ENCODE data around the gene NR6A1. TPM values are rescaled to one million over a fixed set of nuclear protein-coding genes. Genes with fewer than 3 reads are reported as not detected.

The NR6A1 gene
- total RNA-seq, 5 donors from 2014 or later (not counting 1 experiment from before 2014, with no cell fraction given), result 0.19 to 0.50 (median 0.40) TPM; not detected in 1

- Histone ChIP-seq H3K4me3 (ENCODE audit: control insufficient read depth in 1 of 2, extremely low read depth in 1 of 2, low read length in 1 of 2) (no peak overlapping the region), H3K36me3 (ENCODE audit: control insufficient read depth in 2 of 2, extremely low read depth in 1 of 2, insufficient read depth in 1 of 2, low read length in 1 of 2) (no peaks in the 10 kb centered on the region), H3K27me3 (replicated peaks in 1 of 2; ENCODE audit: control insufficient read depth in 2 of 2, extremely low read depth in 1 of 2, insufficient read depth in 2 of 2, low read length in 1 of 2) (peaks cover 0 to 69% of the 10 kb centered on the region in 2 experiments), H3K9me3 (no peaks in the 10 kb centered on the region), H3K27ac (ENCODE audit: low read length) (no peak overlapping the region), H3K4me1 (ENCODE audit: control insufficient read depth in 1 of 2, extremely low read depth in 1 of 2, insufficient read depth in 2 of 2, low read length in 2 of 2) (peaks cover 0 to 5% of the 10 kb centered on the region in 2 experiments)
- POLR2A ChIA-PET, result no interaction called here
- Mint-ChIP-seq H3K4me3 (no peak overlapping the region), H3K36me3 (no peaks in the 10 kb centered on the region), H3K27me3 (peaks cover 23 to 48% of the 10 kb centered on the region in 2 donors), H3K9me3 (no peaks in the 10 kb centered on the region), H3K27ac (no peak overlapping the region), H3K4me1 (no peaks in the 10 kb centered on the region)
- no peak for DNase-seq
- CTCF ChIA-PET, result no interaction called here
- no peak for ATAC-seq (replicated peaks in 1 of 4)
- WGBS (ENCODE audit: insufficient coverage), result 71% methylated on average over 15 of the region's 21 CpGs
Measured at GRCh38 chr9:124475158-124475867, 295.8 kb downstream of the NR6A1 start.

GRCh38 chr9:124474151-124474550 is 297.0 kb downstream of the NR6A1 start:
- Histone ChIP-seq H3K27me3 (replicated peaks in 1 of 2; ENCODE audit: control insufficient read depth in 2 of 2, extremely low read depth in 1 of 2, insufficient read depth in 2 of 2, low read length in 1 of 2) (peaks cover 0 to 71% of the 10 kb centered on the region in 2 experiments), H3K4me3 (ENCODE audit: control insufficient read depth in 1 of 2, extremely low read depth in 1 of 2, low read length in 1 of 2) (no peak overlapping the region), H3K27ac (ENCODE audit: low read length) (no peak overlapping the region), H3K4me1 (ENCODE audit: control insufficient read depth in 1 of 2, extremely low read depth in 1 of 2, insufficient read depth in 2 of 2, low read length in 2 of 2) (peaks cover 0 to 5% of the 10 kb centered on the region in 2 experiments), H3K36me3 (ENCODE audit: control insufficient read depth in 2 of 2, extremely low read depth in 1 of 2, insufficient read depth in 1 of 2, low read length in 1 of 2) (no peaks in the 10 kb centered on the region), H3K9me3 (no peaks in the 10 kb centered on the region)
- Mint-ChIP-seq H3K4me1 (no peaks in the 10 kb centered on the region), H3K9me3 (no peaks in the 10 kb centered on the region), H3K27me3 (peaks cover 16 to 38% of the 10 kb centered on the region in 2 donors), H3K27ac (no peak overlapping the region), H3K4me3 (no peak overlapping the region), H3K36me3 (no peaks in the 10 kb centered on the region)
- WGBS (ENCODE audit: insufficient coverage), result 65% methylated on average over 2 of the region's 4 CpGs
- ATAC-seq (replicated peaks in 1 of 4) (no peak), DNase-seq (no peak)
- ChIA-PET CTCF (no interaction called here), POLR2A (interaction anchor here in 1 of 2 donors (0.6 kb wide), 1 partner anchor 21 kb away, joined by 5 read pairs; no protein-coding TSS in a partner anchor)

GRCh38 chr9:124473310-124473709 is 297.8 kb downstream of the NR6A1 start:
- ChIA-PET CTCF (no interaction called here), POLR2A (interaction anchor here in 1 of 2 donors (0.6 kb wide), 1 partner anchor 860 kb away, joined by 8 read pairs; no protein-coding TSS in a partner anchor)
- 92% methylated on average over 7 of the region's 10 CpGs for WGBS (ENCODE audit: insufficient coverage)
- peaks cover 12 to 35% of the 10 kb centered on the region in 2 donors for H3K27me3 Mint-ChIP-seq
- H3K9me3 Mint-ChIP-seq, result no peaks in the 10 kb centered on the region
- Histone ChIP-seq H3K9me3 (no peaks in the 10 kb centered on the region), H3K4me1 (ENCODE audit: control insufficient read depth in 1 of 2, extremely low read depth in 1 of 2, insufficient read depth in 2 of 2, low read length in 2 of 2) (peaks cover 0 to 5% of the 10 kb centered on the region in 2 experiments), H3K27me3 (replicated peaks in 1 of 2; ENCODE audit: control insufficient read depth in 2 of 2, extremely low read depth in 1 of 2, insufficient read depth in 2 of 2, low read length in 1 of 2) (peaks cover 0 to 65% of the 10 kb centered on the region in 2 experiments), H3K4me3 (ENCODE audit: control insufficient read depth in 1 of 2, extremely low read depth in 1 of 2, low read length in 1 of 2) (no peak overlapping the region), H3K27ac (ENCODE audit: low read length) (no peak overlapping the region), H3K36me3 (ENCODE audit: control insufficient read depth in 2 of 2, extremely low read depth in 1 of 2, insufficient read depth in 1 of 2, low read length in 1 of 2) (no peaks in the 10 kb centered on the region)
- H3K36me3 Mint-ChIP-seq, result no peaks in the 10 kb centered on the region
- no peak overlapping the region for H3K27ac Mint-ChIP-seq
- ATAC-seq (replicated peaks in 1 of 4) (no peak), DNase-seq (no peak)
- no peak overlapping the region for H3K4me3 Mint-ChIP-seq
- H3K4me1 Mint-ChIP-seq, result no peaks in the 10 kb centered on the region

GRCh38 chr9:124472770-124473169 is 298.3 kb downstream of the NR6A1 start:
- no peak for DNase-seq
- CTCF ChIA-PET, result no interaction called here

GRCh38 chr9:124471761-124472160 is 299.4 kb downstream of the NR6A1 start:
- Mint-ChIP-seq H3K4me1 (no peaks in the 10 kb centered on the region), H3K27ac (no peak overlapping the region), H3K4me3 (no peak overlapping the region), H3K27me3 (peaks cover 10 to 32% of the 10 kb centered on the region in 2 donors), H3K36me3 (no peaks in the 10 kb centered on the region), H3K9me3 (no peaks in the 10 kb centered on the region)
- ChIA-PET CTCF (no interaction called here), POLR2A (no interaction called here)
- 71% methylated on average over 9 of the region's 9 CpGs for WGBS (ENCODE audit: insufficient coverage)
- Histone ChIP-seq H3K27me3 (replicated peaks in 1 of 2; ENCODE audit: control insufficient read depth in 2 of 2, extremely low read depth in 1 of 2, insufficient read depth in 2 of 2, low read length in 1 of 2) (peaks cover 0 to 61% of the 10 kb centered on the region in 2 experiments), H3K4me3 (ENCODE audit: control insufficient read depth in 1 of 2, extremely low read depth in 1 of 2, low read length in 1 of 2) (no peak overlapping the region), H3K36me3 (ENCODE audit: control insufficient read depth in 2 of 2, extremely low read depth in 1 of 2, insufficient read depth in 1 of 2, low read length in 1 of 2) (no peaks in the 10 kb centered on the region), H3K9me3 (no peaks in the 10 kb centered on the region), H3K27ac (ENCODE audit: low read length) (no peak overlapping the region), H3K4me1 (ENCODE audit: control insufficient read depth in 1 of 2, extremely low read depth in 1 of 2, insufficient read depth in 2 of 2, low read length in 2 of 2) (no peaks in the 10 kb centered on the region)
- DNase-seq (no peak), ATAC-seq (replicated peaks in 1 of 4) (no peak)

More at GRCh38 chr9:124472770-124473169, 298.3 kb downstream of the NR6A1 start:
- Mint-ChIP-seq H3K36me3 (no peaks in the 10 kb centered on the region), H3K9me3 (no peaks in the 10 kb centered on the region), H3K4me3 (no peak overlapping the region), H3K27ac (no peak overlapping the region), H3K4me1 (no peaks in the 10 kb centered on the region), H3K27me3 (peaks cover 10 to 32% of the 10 kb centered on the region in 2 donors)
- POLR2A ChIA-PET, result interaction anchor here in 1 of 2 donors (0.6 kb wide), 1 partner anchor 860 kb away, joined by 8 read pairs; no protein-coding TSS in a partner anchor
- Histone ChIP-seq H3K9me3 (no peaks in the 10 kb centered on the region), H3K27me3 (replicated peaks in 1 of 2; ENCODE audit: control insufficient read depth in 2 of 2, extremely low read depth in 1 of 2, insufficient read depth in 2 of 2, low read length in 1 of 2) (peaks cover 0 to 66% of the 10 kb centered on the region in 2 experiments), H3K4me3 (ENCODE audit: control insufficient read depth in 1 of 2, extremely low read depth in 1 of 2, low read length in 1 of 2) (no peak overlapping the region), H3K4me1 (ENCODE audit: control insufficient read depth in 1 of 2, extremely low read depth in 1 of 2, insufficient read depth in 2 of 2, low read length in 2 of 2) (peaks cover 0 to 5% of the 10 kb centered on the region in 2 experiments), H3K36me3 (ENCODE audit: control insufficient read depth in 2 of 2, extremely low read depth in 1 of 2, insufficient read depth in 1 of 2, low read length in 1 of 2) (no peaks in the 10 kb centered on the region), H3K27ac (ENCODE audit: low read length) (no peak overlapping the region)
- WGBS (ENCODE audit: insufficient coverage), result 89% methylated on average over 4 of the region's 7 CpGs
- ATAC-seq (replicated peaks in 1 of 4), result no peak

GRCh38 chr9:124470726-124471125 is 300.4 kb downstream of the NR6A1 start:
- CTCF ChIA-PET, result no interaction called here
- H3K4me1 ChIP-seq (ENCODE audit: control insufficient read depth in 1 of 2, extremely low read depth in 1 of 2, insufficient read depth in 2 of 2, low read length in 2 of 2), result no peaks in the 10 kb centered on the region
- ATAC-seq (replicated peaks in 1 of 4) (no peak), DNase-seq (no peak)
- H3K9me3 ChIP-seq, result no peaks in the 10 kb centered on the region
- POLR2A ChIA-PET, result no interaction called here
- Mint-ChIP-seq H3K4me1 (no peaks in the 10 kb centered on the region), H3K36me3 (no peaks in the 10 kb centered on the region), H3K4me3 (no peak overlapping the region), H3K27me3 (peaks cover 10 to 25% of the 10 kb centered on the region in 2 donors), H3K27ac (no peak overlapping the region), H3K9me3 (no peaks in the 10 kb centered on the region)
- no peak overlapping the region for H3K4me3 ChIP-seq (ENCODE audit: control insufficient read depth in 1 of 2, extremely low read depth in 1 of 2, low read length in 1 of 2)
- no peaks in the 10 kb centered on the region for H3K36me3 ChIP-seq (ENCODE audit: control insufficient read depth in 2 of 2, extremely low read depth in 1 of 2, insufficient read depth in 1 of 2, low read length in 1 of 2)
- 90% methylated on average over 7 of the region's 7 CpGs for WGBS (ENCODE audit: insufficient coverage)
- peaks cover 0 to 56% of the 10 kb centered on the region in 2 experiments for H3K27me3 ChIP-seq (replicated peaks in 1 of 2; ENCODE audit: control insufficient read depth in 2 of 2, extremely low read depth in 1 of 2, insufficient read depth in 2 of 2, low read length in 1 of 2)
- no peak overlapping the region for H3K27ac ChIP-seq (ENCODE audit: low read length)
